Sigmoid colon (tissue), 7 donors: Measurements from ENCODE around the gene IL17RE. TPM values are rescaled to one million over a fixed set of nuclear protein-coding genes. Genes with fewer than 3 reads are reported as not detected.
"Not testable (repeated sequence)": the region's sequence is repeated elsewhere in the genome, so short reads cannot be mapped to it uniquely, and the experiment has no call there.

Experiments
- DNase-seq: peaks from one replicate; pipeline ENCODE4 v3.0.0-alpha.2; 2019
- H3K27ac ChIP-seq, 4 donors: fragments of 200-600 bp; sonication (generic); one replicate each; pipeline ENCODE4 v1.5.1; 2016 to 2019; ENCODE audit warnings: mild to moderate bottlenecking in 1 of 4
- H3K27me3 ChIP-seq, 3 donors: fragments of 200-600 bp; sonication (generic); one replicate each; pipeline ENCODE4 v1.5.1; 2019; ENCODE audit warnings: mild to moderate bottlenecking in 1 of 3
- H3K36me3 ChIP-seq, 4 donors: fragments of 200-600 bp; sonication (generic); one replicate each; pipeline ENCODE4 v1.5.1; 2016 to 2019
- H3K4me1 ChIP-seq, 4 donors: fragments of 200-600 bp; sonication (generic); one replicate each; pipeline ENCODE4 v1.5.1; 2017 to 2019
- H3K4me3 ChIP-seq, 4 donors: fragments of 200-600 bp; sonication (generic); one replicate each; pipeline ENCODE4 v1.5.1; 2017 to 2019; ENCODE audit warnings: mild to moderate bottlenecking in 2 of 4, moderate library complexity in 1 of 4
- H3K9me3 ChIP-seq, 4 donors: fragments of 200-600 bp in 3 of 4; sonication (generic) in 3 of 4; one replicate each; pipeline versions ENCODE4 v1.5.1 to v1.6.1; 2013 to 2019
- CTCF ChIP-seq, 4 experiments: fragments of 450-650 bp in 3 of 4; fragments of 200-600 bp in 1 of 4; IDR thresholded peaks; one replicate each; pipeline ENCODE4 v1.5.1; 2016 to 2019; ENCODE audit warnings: antibody characterized with exemption in 4 of 4, mild to moderate bottlenecking in 3 of 4, moderate library complexity in 2 of 4
- EP300 ChIP-seq, 4 donors: sonication (generic); formaldehyde crosslinking; IDR thresholded peaks; one replicate each; pipeline ENCODE4 v1.6.1; 2017; ENCODE audit warnings: antibody characterized with exemption in 4 of 4
- POLR2A ChIP-seq, 2 donors: fragments of 450-650 bp; IDR thresholded peaks; one replicate each; pipeline ENCODE4 v1.6.1; 2016; ENCODE audit warnings: antibody characterized with exemption in 2 of 2, mild to moderate bottlenecking in 2 of 2, moderate library complexity in 2 of 2
- POLR2AphosphoS5 ChIP-seq, 4 donors: sonication (generic); formaldehyde crosslinking; IDR thresholded peaks; one replicate each; pipeline ENCODE4 v1.6.1; 2017; ENCODE audit warnings: antibody characterized with exemption in 4 of 4
- WGBS, 2 donors: extraction: QIAGEN DNeasy Blood & Tissue Kit; methylation state at CpG; one replicate each; pipeline ENCODE4 v1.1.7; 2013; 5-methylcytosine and 5-hydroxymethylcytosine counted together
- intact Hi-C: fragments of 100-400 bp; cut with DNase I; formaldehyde crosslinking; loops from one replicate; pipeline ENCODE4 v1.15.1; 2023
- polyA plus RNA-seq, 3 donors: library from polyadenylated mRNA; stranded (reverse); fragments of 200-250 nt; gene quantifications; one replicate each; pipeline ENCODE4 v1.2.3, GENCODE V29; 2013
- total RNA-seq, 4 donors: library from RNA; depleted of rRNA; stranded (reverse); fragments of >200 nt; gene quantifications; one replicate each; pipeline ENCODE4 v1.1.0, GENCODE V29; 2016
- donor health status: healthy with polysubstance abuse.
- donor health status: Bipolar disorder and iron deficiency.
- donor health status: healthy.

IL17RE gene
- total and polyA plus RNA-seq, 7 donors: 0.68 to 46.3 (median 2.5) TPM

GRCh38 chr3:9861626-9862130 lies 41.0 kb upstream of the IL17RE start:
- H3K27ac ChIP-seq: peak overlapping the region; percentile 82 to 93 (median 90)
- intact Hi-C loops: loop anchor here (2.0 kb wide), 1 partner anchor 53 kb away; no protein-coding TSS in a partner anchor
- H3K4me1 ChIP-seq: peaks cover 0 to 46% (median 44%) of the 10 kb centered on the region in 4 donors
- TF ChIP-seq EP300 (IDR thresholded peaks at IDR 0.05): no peak
- TF ChIP-seq POLR2AphosphoS5 (IDR thresholded peaks at IDR 0.05): no peak
- no peak for TF ChIP-seq CTCF (IDR thresholded peaks at IDR 0.05)
- no peak for TF ChIP-seq POLR2A (IDR thresholded peaks at IDR 0.05)
- H3K9me3 ChIP-seq: no peaks in the 10 kb centered on the region
- H3K27me3 ChIP-seq: no peaks in the 10 kb centered on the region
- WGBS, 2 donors: 88 to 90% methylated on average over 5 of the region's 5 CpGs
- H3K4me3 ChIP-seq: no peak overlapping the region
- DNase-seq: no peak
- H3K36me3 ChIP-seq: no peaks in the 10 kb centered on the region

- Histone ChIP-seq H3K4me1 (peaks cover 0 to 53% (median 50%) of the 10 kb centered on the region in 4 donors), H3K27me3 (no peaks in the 10 kb centered on the region), H3K4me3 (peak overlapping the region; percentile 10 to 39 (median 23)), H3K27ac (peak overlapping the region; percentile 82 to 93 (median 90)), H3K9me3 (no peaks in the 10 kb centered on the region), H3K36me3 (no peaks in the 10 kb centered on the region)
- intact Hi-C loops: loop anchor here (2.0 kb wide), 1 partner anchor 52 kb away; no protein-coding TSS in a partner anchor
- WGBS, 2 donors: 6 to 16% methylated on average over 45 of the region's 45 CpGs
- TF ChIP-seq POLR2A (IDR thresholded peaks at IDR 0.05) (no peak), CTCF (IDR thresholded peaks at IDR 0.05) (peak in 2 of 4 experiments; percentile 19 to 55), POLR2AphosphoS5 (IDR thresholded peaks at IDR 0.05) (peak in 2 of 4 donors; percentile 40 to 48), EP300 (IDR thresholded peaks at IDR 0.05) (peak in 1 of 4 donors; percentile 17)
- DNase-seq: peak; percentile 89
These were observed 40.1 kb upstream of the IL17RE start for GRCh38 chr3:9862391-9863057.

- WGBS, 2 donors: 54 to 74% methylated on average over 22 of the region's 22 CpGs
- intact Hi-C loops: loop anchor here (2.0 kb wide), 1 partner anchor 52 kb away; no protein-coding TSS in a partner anchor
- Histone ChIP-seq H3K27ac (peak overlapping the region; percentile 82 to 93 (median 90)), H3K4me3 (peak overlapping the region; percentile 10 to 39 (median 23)), H3K36me3 (no peaks in the 10 kb centered on the region), H3K9me3 (no peaks in the 10 kb centered on the region), H3K4me1 (peaks cover 0 to 54% (median 50%) of the 10 kb centered on the region in 4 donors), H3K27me3 (no peaks in the 10 kb centered on the region)
- TF ChIP-seq CTCF (IDR thresholded peaks at IDR 0.05): no peak
- no peak for TF ChIP-seq EP300 (IDR thresholded peaks at IDR 0.05)
- TF ChIP-seq POLR2AphosphoS5 (IDR thresholded peaks at IDR 0.05): no peak
- TF ChIP-seq POLR2A (IDR thresholded peaks at IDR 0.05): no peak
- DNase-seq: peak; percentile 68
These were observed 39.4 kb upstream of the IL17RE start for GRCh38 chr3:9863058-9863772.

GRCh38 chr3:9864200-9864927 lies 38.3 kb upstream of the IL17RE start:
- Histone ChIP-seq H3K27me3 (no peaks in the 10 kb centered on the region), H3K4me1 (peaks cover 0 to 57% (median 50%) of the 10 kb centered on the region in 4 donors), H3K36me3 (no peaks in the 10 kb centered on the region), H3K9me3 (no peaks in the 10 kb centered on the region), H3K4me3 (peak overlapping the region in 3 of 4 donors; percentile 1 to 13 (median 12)), H3K27ac (peak overlapping the region; percentile 82 to 93 (median 90))
- 71 to 74% methylated on average over 16 of the region's 16 CpGs for WGBS, 2 donors
- TF ChIP-seq POLR2AphosphoS5 (IDR thresholded peaks at IDR 0.05) (peak in 2 of 4 donors; percentile 20 to 54), CTCF (IDR thresholded peaks at IDR 0.05) (no peak)
- DNase-seq: peak; percentile 95
- intact Hi-C loops: no loop called here

- DNase-seq, intact Hi-C loops, H3K27me3 ChIP-seq, H3K36me3 ChIP-seq, H3K9me3 ChIP-seq: not testable (repeated sequence)
- 90 to 91% methylated on average over 10 of the region's 10 CpGs for WGBS, 2 donors
- H3K4me1 ChIP-seq: peaks cover 0 to 60% (median 50%) of the 10 kb centered on the region in 4 donors
- H3K27ac ChIP-seq: peak overlapping the region; percentile 82 to 93 (median 90)
- H3K4me3 ChIP-seq: peak overlapping the region in 2 of 4 donors; percentile 12 to 13
These were observed 37.5 kb upstream of the IL17RE start for GRCh38 chr3:9865125-9865637.
